ENCODE data around the gene FAM32A.

DNA sequence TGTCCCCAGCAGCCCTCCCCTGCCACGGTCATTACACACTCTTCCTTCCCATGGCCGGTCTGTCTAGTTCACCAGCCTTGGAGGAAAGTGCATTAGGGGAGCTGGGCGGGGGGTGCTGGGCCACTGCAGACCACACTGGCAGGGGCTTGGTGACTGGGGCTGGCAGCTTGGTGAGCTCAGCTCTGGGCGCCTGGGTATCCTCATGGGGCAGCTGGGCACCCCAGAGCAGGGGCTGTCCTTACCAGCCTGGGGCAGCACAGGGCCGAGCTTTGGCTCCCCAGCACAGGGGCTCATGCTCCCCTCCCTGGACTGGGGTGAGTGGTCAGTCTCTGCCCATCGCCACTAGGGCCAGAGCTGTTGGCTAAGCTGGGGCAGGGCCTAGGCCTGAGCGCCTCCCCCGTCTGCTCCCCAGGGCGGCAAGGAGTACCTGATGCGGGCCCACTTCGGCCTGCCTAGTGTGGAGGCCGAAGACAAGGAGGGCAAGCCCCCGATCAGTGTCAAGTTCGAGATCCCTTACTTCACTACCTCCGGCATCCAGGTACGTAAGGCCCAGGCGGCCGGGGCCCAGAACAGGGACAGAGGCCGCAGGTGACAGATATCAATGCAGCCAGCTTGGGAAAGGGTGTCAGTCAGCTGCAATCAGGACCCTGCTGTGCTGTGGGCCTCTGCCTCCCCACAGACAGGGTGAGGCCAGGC lies 48.0 kb downstream of the FAM32A start:
- TF ChIP-seq, protein P1, sequence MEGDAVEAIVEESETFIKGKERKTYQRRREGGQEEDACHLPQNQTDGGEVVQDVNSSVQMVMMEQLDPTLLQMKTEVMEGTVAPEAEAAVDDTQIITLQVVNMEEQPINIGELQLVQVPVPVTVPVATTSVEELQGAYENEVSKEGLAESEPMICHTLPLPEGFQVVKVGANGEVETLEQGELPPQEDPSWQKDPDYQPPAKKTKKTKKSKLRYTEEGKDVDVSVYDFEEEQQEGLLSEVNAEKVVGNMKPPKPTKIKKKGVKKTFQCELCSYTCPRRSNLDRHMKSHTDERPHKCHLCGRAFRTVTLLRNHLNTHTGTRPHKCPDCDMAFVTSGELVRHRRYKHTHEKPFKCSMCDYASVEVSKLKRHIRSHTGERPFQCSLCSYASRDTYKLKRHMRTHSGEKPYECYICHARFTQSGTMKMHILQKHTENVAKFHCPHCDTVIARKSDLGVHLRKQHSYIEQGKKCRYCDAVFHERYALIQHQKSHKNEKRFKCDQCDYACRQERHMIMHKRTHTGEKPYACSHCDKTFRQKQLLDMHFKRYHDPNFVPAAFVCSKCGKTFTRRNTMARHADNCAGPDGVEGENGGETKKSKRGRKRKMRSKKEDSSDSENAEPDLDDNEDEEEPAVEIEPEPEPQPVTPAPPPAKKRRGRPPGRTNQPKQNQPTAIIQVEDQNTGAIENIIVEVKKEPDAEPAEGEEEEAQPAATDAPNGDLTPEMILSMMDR (IDR thresholded peaks at IDR 0.05): no peak
- TF ChIP-seq POLR2AphosphoS5 (IDR thresholded peaks at IDR 0.05; ENCODE audit: low read depth, low read length) (no peak), TCF7L2 (IDR thresholded peaks at IDR 0.05; ENCODE audit: low read depth, low read length) (no peak), SIN3A (IDR thresholded peaks at IDR 0.05; ENCODE audit: borderline replicate concordance, insufficient read depth, low read depth, low read length) (no peak)
- TF ChIP-seq, protein P2, sequence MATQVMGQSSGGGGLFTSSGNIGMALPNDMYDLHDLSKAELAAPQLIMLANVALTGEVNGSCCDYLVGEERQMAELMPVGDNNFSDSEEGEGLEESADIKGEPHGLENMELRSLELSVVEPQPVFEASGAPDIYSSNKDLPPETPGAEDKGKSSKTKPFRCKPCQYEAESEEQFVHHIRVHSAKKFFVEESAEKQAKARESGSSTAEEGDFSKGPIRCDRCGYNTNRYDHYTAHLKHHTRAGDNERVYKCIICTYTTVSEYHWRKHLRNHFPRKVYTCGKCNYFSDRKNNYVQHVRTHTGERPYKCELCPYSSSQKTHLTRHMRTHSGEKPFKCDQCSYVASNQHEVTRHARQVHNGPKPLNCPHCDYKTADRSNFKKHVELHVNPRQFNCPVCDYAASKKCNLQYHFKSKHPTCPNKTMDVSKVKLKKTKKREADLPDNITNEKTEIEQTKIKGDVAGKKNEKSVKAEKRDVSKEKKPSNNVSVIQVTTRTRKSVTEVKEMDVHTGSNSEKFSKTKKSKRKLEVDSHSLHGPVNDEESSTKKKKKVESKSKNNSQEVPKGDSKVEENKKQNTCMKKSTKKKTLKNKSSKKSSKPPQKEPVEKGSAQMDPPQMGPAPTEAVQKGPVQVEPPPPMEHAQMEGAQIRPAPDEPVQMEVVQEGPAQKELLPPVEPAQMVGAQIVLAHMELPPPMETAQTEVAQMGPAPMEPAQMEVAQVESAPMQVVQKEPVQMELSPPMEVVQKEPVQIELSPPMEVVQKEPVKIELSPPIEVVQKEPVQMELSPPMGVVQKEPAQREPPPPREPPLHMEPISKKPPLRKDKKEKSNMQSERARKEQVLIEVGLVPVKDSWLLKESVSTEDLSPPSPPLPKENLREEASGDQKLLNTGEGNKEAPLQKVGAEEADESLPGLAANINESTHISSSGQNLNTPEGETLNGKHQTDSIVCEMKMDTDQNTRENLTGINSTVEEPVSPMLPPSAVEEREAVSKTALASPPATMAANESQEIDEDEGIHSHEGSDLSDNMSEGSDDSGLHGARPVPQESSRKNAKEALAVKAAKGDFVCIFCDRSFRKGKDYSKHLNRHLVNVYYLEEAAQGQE (IDR thresholded peaks at IDR 0.05; ENCODE audit: insufficient read depth in 1 of 2, low read depth in 2 of 2, low read length in 1 of 2): no peak
